Astrocyte (in vitro differentiated cells and primary cell): Measurements from ENCODE around the gene ANGPTL8.

Experiments
- EZH2 ChIP-seq: IDR thresholded peaks from 2 replicates; pipeline ENCODE4 v1.6.1; 2012; ENCODE audit warnings: mild to moderate bottlenecking, low read length, inconsistent platforms; ENCODE audit not compliant: insufficient read depth
- TF ChIP-seq, protein P1 (sequence below): IDR thresholded peaks from 2 replicates; pipeline ENCODE4 v1.5.1; 2011; ENCODE audit warnings: low read depth, mild to moderate bottlenecking, inconsistent platforms, low read length, moderate library complexity; ENCODE audit not compliant: insufficient read depth

GRCh38 chr19:11205939-11206570, 33.4 kb upstream of the ANGPTL8 start:
- TF ChIP-seq, protein P1, sequence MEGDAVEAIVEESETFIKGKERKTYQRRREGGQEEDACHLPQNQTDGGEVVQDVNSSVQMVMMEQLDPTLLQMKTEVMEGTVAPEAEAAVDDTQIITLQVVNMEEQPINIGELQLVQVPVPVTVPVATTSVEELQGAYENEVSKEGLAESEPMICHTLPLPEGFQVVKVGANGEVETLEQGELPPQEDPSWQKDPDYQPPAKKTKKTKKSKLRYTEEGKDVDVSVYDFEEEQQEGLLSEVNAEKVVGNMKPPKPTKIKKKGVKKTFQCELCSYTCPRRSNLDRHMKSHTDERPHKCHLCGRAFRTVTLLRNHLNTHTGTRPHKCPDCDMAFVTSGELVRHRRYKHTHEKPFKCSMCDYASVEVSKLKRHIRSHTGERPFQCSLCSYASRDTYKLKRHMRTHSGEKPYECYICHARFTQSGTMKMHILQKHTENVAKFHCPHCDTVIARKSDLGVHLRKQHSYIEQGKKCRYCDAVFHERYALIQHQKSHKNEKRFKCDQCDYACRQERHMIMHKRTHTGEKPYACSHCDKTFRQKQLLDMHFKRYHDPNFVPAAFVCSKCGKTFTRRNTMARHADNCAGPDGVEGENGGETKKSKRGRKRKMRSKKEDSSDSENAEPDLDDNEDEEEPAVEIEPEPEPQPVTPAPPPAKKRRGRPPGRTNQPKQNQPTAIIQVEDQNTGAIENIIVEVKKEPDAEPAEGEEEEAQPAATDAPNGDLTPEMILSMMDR = no peak
- TF ChIP-seq EZH2 = no peak
